Heart left ventricle (tissue), 13 donors: ENCODE measurements around the gene WNK2.

Experiments used
- CTCF ChIP-seq, 12 donors: fragments of 200-600 bp; sonication (generic) in 4 of 12; IDR thresholded peaks; one replicate each; pipeline versions ENCODE4 v1.5.0 to v1.8.0; 2018 to 2022; ENCODE audit warnings: antibody characterized with exemption in 12 of 12, mild to moderate bottlenecking in 5 of 12
- POLR2A ChIP-seq, 2 donors: fragments of 450-650 bp; IDR thresholded peaks; one replicate each; pipeline ENCODE4 v1.6.1; 2017; ENCODE audit warnings: antibody characterized with exemption in 2 of 2, mild to moderate bottlenecking in 2 of 2, moderate library complexity in 2 of 2
- donor health status: ischemic (EF 13 %, LVEDD 7.1; RV severe dilation, severe dysfunction).
- donor health status: DM: no; HTN: yes; CAD: no.
- donor health status: DM: no; HTN: no; CAD: no.
- donor health status: ischemic (EF 25% LVEDD 6.9; RV normal size, moderate dysfunction).
- donor health status: ischemic (EF 25% LVEDD 5.7; RV mildly dilated, moderate dysfunction).
- donor health status: ischemic (EF 35%, LVEDD 5.7; RV mildly dilated, moderate dysfunction).
- donor health status: nonischemic (EF 11% LVEDD 7.7; RV severe dilation, severe dysfunction).
- donor health status: DM: yes; HTN: yes; CAD: no.
- donor health status: PGD.
- donor health status: ischemic (EF 29% LVEDD 5.4; RV normal size, mild dysfunction).
- donor health status: nonischemic (EF 23%, LVEDD 6.1; RV moderate dilation, normal function).

- TF ChIP-seq CTCF (IDR thresholded peaks at IDR 0.05) (no peak), POLR2A (IDR thresholded peaks at IDR 0.05) (no peak)
Measured at GRCh38 chr9:93148721-93149120, 35.2 kb upstream of the WNK2 start.
